ENCODE data around the gene KIF19.

- TF ChIP-seq CTCF (conservative IDR thresholded peaks at IDR 0.05; ENCODE audit: low read length) (no peak), EZH2phosphoT487 (IDR thresholded peaks at IDR 0.05; ENCODE audit: borderline replicate concordance) (no peak)
These were observed 77.6 kb downstream of the KIF19 start for GRCh38 chr17:74403512-74404137.
